ENCODE data around the gene RAB3IL1.

RAB3IL1 gene

DNA sequence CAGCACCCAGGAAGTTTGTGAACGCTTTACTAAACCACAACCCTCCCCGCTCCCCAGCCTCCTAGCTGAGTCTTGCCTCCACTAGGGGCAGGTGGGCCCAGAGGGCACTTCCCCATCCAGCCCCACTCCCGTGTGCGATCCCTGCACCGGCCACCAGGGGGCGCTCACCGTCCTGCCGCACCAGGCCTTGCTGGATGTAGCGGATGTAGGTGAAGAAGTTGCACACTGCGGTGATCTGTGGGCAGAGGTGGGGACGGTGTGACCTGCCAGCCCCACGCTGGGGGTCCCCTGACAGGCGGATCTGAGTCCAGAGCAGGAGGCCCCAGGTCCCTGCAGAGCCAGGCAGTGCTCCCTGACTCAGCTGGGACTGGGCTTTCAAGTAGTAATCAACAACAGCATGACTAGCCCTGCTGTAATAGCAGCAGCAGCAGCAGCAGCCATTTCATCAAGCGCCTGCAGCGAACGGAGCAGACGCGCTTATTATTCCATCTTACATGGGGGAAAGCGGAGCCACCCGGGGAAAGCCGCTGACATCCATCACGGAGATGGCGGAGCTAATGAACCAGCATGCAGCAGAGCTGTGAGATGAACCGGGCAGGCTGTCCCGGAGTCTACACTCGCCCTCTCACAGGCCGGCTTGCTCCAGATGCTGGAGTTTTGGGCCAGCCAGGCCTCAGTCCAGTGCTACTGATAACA, 18.1 kb downstream of the RAB3IL1 start:
- Histone ChIP-seq H3K27ac (ENCODE audit: low read length) (no peak overlapping the region), H3K9me3 (ENCODE audit: control insufficient read depth in 1 of 2, low read length in 2 of 2) (no peaks in the 10 kb centered on the region), H3K36me3 (ENCODE audit: control insufficient read depth in 1 of 2, insufficient read depth in 2 of 2, low read length in 2 of 2) (peaks cover 0 to 19% of the 10 kb centered on the region in 2 donors), H3K4me1 (ENCODE audit: control insufficient read depth in 1 of 2, insufficient read depth in 2 of 2, low read length in 2 of 2) (peaks cover 0 to 13% of the 10 kb centered on the region in 2 donors), H3K27me3 (ENCODE audit: low read depth, low read length) (no peaks in the 10 kb centered on the region), H3K4me3 (ENCODE audit: low read depth in 1 of 2, low read length in 2 of 2) (no peak overlapping the region)

- Histone ChIP-seq H3K9me3 (ENCODE audit: control insufficient read depth in 1 of 2, low read length in 2 of 2) (no peaks in the 10 kb centered on the region), H3K27me3 (ENCODE audit: low read depth, low read length) (no peaks in the 10 kb centered on the region), H3K27ac (ENCODE audit: low read length) (no peak overlapping the region), H3K36me3 (ENCODE audit: control insufficient read depth in 1 of 2, insufficient read depth in 2 of 2, low read length in 2 of 2) (peaks cover 0 to 12% of the 10 kb centered on the region in 2 donors), H3K4me3 (ENCODE audit: low read depth in 1 of 2, low read length in 2 of 2) (no peak overlapping the region), H3K4me1 (ENCODE audit: control insufficient read depth in 1 of 2, insufficient read depth in 2 of 2, low read length in 2 of 2) (peaks cover 0 to 13% of the 10 kb centered on the region in 2 donors)
These were observed 19.2 kb downstream of the RAB3IL1 start for GRCh38 chr11:61898247-61898582.

DNA sequence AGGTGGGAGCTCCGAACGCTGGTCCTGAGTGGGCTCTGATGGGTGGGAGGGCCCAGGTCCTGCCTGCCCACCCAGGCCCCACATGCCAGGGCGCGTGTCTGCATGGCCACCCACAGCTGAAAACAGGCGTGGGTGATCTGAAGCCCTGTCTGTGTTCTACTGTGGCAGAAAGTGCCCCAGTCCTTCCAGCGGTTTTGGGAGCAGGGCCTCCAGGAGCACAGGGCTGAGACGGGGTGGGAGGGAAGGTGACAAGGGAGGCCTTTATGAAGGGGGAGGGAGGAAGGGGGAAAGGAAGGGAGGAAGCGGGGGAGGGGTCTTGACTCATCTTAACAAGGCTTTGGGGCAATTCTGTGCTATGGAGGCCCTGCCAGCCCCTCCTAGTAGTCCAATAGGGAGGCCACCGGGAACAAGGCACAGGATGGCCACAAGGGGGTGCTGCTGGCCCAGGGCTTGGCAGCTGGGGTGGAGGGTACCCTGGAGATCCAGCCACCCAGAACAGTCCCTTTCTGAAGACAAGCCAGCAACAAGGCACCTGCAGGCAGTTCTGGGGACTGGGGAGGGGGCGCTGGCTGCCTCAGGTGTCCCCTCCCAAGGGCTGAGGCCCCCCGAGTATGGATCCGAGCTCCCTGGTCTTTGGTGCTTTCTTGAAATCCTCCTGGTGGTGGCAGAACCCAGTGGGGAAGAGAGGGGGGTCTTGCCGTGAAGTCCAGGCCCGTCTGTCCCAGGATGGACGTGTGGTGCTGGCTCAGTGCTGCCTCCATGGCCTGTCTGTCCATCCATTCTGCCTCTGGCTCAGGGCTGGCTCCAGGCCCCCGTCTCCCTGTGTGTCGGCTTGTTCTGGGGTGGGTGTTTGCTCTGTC, 19.7 kb downstream of the RAB3IL1 start:
- peaks cover 0 to 8% of the 10 kb centered on the region in 2 donors for H3K36me3 ChIP-seq (ENCODE audit: control insufficient read depth in 1 of 2, insufficient read depth in 2 of 2, low read length in 2 of 2)
- no peak overlapping the region for H3K4me3 ChIP-seq (ENCODE audit: low read depth in 1 of 2, low read length in 2 of 2)
- H3K9me3 ChIP-seq (ENCODE audit: control insufficient read depth in 1 of 2, low read length in 2 of 2) = no peaks in the 10 kb centered on the region
- no peak overlapping the region for H3K27ac ChIP-seq (ENCODE audit: low read length)
- H3K27me3 ChIP-seq (ENCODE audit: low read depth, low read length) = no peaks in the 10 kb centered on the region
- peaks cover 0 to 13% of the 10 kb centered on the region in 2 donors for H3K4me1 ChIP-seq (ENCODE audit: control insufficient read depth in 1 of 2, insufficient read depth in 2 of 2, low read length in 2 of 2)

DNA sequence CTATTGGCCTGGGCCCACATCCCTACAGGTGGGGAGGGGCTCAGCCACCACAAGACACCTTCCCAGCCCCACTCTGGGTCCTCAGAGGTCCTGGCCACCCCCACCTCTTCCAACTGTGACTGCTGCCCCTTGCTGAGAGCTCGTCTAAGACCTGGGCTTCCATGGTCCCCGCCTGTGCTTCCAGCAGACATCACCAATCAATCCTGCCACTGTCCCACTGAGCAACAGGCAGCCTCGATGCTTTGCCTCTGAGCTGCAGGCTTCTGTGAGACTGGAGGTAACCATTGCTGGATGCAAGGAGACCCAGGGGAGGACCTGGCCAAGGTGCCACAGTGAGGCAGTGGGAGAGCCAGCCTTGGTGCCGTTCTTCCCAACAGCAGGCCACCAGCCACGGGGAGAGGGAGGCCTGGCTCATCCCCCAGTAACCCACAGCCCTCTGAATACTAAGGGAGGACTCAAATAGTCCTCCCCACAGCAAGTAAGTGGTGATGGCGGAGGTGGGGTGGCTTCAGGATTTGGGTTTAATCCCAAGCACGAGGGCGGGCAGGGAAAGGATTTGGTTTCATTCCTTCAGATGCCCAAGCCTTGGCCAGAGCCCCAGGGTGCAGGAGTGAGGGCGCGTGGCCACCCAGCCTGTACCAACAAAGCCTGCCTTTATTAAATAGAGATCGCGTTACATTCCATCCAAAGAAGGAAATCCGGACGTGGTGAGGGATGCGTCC, 20.5 kb downstream of the RAB3IL1 start:
- no peak overlapping the region for H3K4me3 ChIP-seq (ENCODE audit: low read depth in 1 of 2, low read length in 2 of 2)
- H3K9me3 ChIP-seq (ENCODE audit: control insufficient read depth in 1 of 2, low read length in 2 of 2) = no peaks in the 10 kb centered on the region
- H3K27ac ChIP-seq (ENCODE audit: low read length) = no peak overlapping the region
- H3K36me3 ChIP-seq (ENCODE audit: control insufficient read depth in 1 of 2, insufficient read depth in 2 of 2, low read length in 2 of 2) = peaks cover 0 to 3% of the 10 kb centered on the region in 2 donors
- H3K4me1 ChIP-seq (ENCODE audit: control insufficient read depth in 1 of 2, insufficient read depth in 2 of 2, low read length in 2 of 2) = peaks cover 0 to 13% of the 10 kb centered on the region in 2 donors
- no peaks in the 10 kb centered on the region for H3K27me3 ChIP-seq (ENCODE audit: low read depth, low read length)

DNA sequence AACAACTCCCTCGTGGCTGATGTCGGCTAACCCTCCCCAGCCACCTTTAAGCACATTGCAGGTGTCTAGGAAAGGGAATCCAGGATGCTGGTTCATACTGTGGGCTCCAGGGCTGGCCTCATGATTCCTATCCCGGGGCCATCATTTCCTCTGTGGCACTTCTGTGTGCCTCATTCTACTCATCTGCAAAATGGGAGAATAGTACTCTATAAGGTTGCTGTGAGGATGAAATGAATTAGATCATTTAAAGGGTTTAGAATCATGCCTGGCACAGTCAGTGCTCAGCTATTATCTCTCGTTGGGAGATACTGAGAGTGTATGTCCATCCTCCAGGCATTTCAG, 21.7 kb downstream of the RAB3IL1 start:
- no peak overlapping the region for H3K4me3 ChIP-seq (ENCODE audit: low read depth in 1 of 2, low read length in 2 of 2)
- H3K27ac ChIP-seq (ENCODE audit: low read length) = no peak overlapping the region
- H3K4me1 ChIP-seq (ENCODE audit: control insufficient read depth in 1 of 2, insufficient read depth in 2 of 2, low read length in 2 of 2) = peaks cover 0 to 16% of the 10 kb centered on the region in 2 donors
- H3K9me3 ChIP-seq (ENCODE audit: control insufficient read depth in 1 of 2, low read length in 2 of 2) = no peaks in the 10 kb centered on the region
- no peaks in the 10 kb centered on the region for H3K36me3 ChIP-seq (ENCODE audit: control insufficient read depth in 1 of 2, insufficient read depth in 2 of 2, low read length in 2 of 2)
- H3K27me3 ChIP-seq (ENCODE audit: low read depth, low read length) = no peaks in the 10 kb centered on the region

DNA sequence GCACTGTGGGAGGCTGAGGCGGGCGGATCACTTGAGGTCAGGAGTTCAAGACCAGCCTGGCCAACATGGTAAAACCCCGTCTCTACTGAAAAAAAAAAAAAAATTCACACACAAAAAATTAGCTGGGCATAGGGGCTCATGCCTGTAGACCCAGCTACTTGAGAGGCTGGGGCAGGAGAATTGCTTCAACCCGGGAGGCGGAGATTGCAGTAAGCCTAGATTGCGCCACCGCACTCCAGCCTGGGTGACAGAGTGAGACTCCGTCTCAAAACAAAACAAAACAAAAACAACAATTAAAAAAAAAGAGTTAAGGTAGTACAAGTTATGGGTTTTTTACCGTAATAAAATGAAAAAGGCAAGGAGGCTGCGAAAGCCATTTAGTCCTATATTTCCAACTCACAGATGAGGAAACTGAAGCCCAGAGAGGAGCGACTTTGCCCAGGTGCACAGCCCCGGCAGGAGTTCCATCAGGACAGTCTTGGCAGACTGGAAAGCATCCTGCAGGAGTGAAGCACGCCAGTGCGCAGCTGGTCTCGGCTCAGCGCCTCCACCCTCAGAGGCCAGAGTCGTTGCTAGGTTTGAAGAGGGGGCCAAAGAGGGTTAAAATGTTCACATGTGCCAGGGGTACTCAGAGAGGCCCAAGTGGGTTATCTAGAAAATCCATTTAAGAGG, 22.2 kb downstream of the RAB3IL1 start:
- Histone ChIP-seq H3K4me3 (ENCODE audit: low read depth in 1 of 2, low read length in 2 of 2) (no peak overlapping the region), H3K27me3 (ENCODE audit: low read depth, low read length) (no peaks in the 10 kb centered on the region), H3K9me3 (ENCODE audit: control insufficient read depth in 1 of 2, low read length in 2 of 2) (no peaks in the 10 kb centered on the region), H3K36me3 (ENCODE audit: control insufficient read depth in 1 of 2, insufficient read depth in 2 of 2, low read length in 2 of 2) (no peaks in the 10 kb centered on the region), H3K4me1 (ENCODE audit: control insufficient read depth in 1 of 2, insufficient read depth in 2 of 2, low read length in 2 of 2) (peaks cover 0 to 21% of the 10 kb centered on the region in 2 donors), H3K27ac (ENCODE audit: low read length) (no peak overlapping the region)

- Histone ChIP-seq H3K27ac (ENCODE audit: low read length) (no peak overlapping the region), H3K9me3 (ENCODE audit: control insufficient read depth in 1 of 2, low read length in 2 of 2) (no peaks in the 10 kb centered on the region), H3K4me3 (ENCODE audit: low read depth in 1 of 2, low read length in 2 of 2) (no peak overlapping the region), H3K27me3 (ENCODE audit: low read depth, low read length) (no peaks in the 10 kb centered on the region), H3K4me1 (ENCODE audit: control insufficient read depth in 1 of 2, insufficient read depth in 2 of 2, low read length in 2 of 2) (peaks cover 0 to 20% of the 10 kb centered on the region in 2 donors), H3K36me3 (ENCODE audit: control insufficient read depth in 1 of 2, insufficient read depth in 2 of 2, low read length in 2 of 2) (no peaks in the 10 kb centered on the region)
These were observed 23.4 kb downstream of the RAB3IL1 start for GRCh38 chr11:61893981-61894380.

GRCh38 chr11:61892085-61892370, 25.3 kb downstream of the RAB3IL1 start:
- no peak overlapping the region for H3K27ac ChIP-seq (ENCODE audit: low read length)
- peak overlapping the region in 1 of 2 donors; percentile 66 for H3K4me3 ChIP-seq (ENCODE audit: low read depth in 1 of 2, low read length in 2 of 2)
- no peaks in the 10 kb centered on the region for H3K27me3 ChIP-seq (ENCODE audit: low read depth, low read length)
- peaks cover 0 to 21% of the 10 kb centered on the region in 2 donors for H3K4me1 ChIP-seq (ENCODE audit: control insufficient read depth in 1 of 2, insufficient read depth in 2 of 2, low read length in 2 of 2)
- no peaks in the 10 kb centered on the region for H3K36me3 ChIP-seq (ENCODE audit: control insufficient read depth in 1 of 2, insufficient read depth in 2 of 2, low read length in 2 of 2)
- no peaks in the 10 kb centered on the region for H3K9me3 ChIP-seq (ENCODE audit: control insufficient read depth in 1 of 2, low read length in 2 of 2)

DNA sequence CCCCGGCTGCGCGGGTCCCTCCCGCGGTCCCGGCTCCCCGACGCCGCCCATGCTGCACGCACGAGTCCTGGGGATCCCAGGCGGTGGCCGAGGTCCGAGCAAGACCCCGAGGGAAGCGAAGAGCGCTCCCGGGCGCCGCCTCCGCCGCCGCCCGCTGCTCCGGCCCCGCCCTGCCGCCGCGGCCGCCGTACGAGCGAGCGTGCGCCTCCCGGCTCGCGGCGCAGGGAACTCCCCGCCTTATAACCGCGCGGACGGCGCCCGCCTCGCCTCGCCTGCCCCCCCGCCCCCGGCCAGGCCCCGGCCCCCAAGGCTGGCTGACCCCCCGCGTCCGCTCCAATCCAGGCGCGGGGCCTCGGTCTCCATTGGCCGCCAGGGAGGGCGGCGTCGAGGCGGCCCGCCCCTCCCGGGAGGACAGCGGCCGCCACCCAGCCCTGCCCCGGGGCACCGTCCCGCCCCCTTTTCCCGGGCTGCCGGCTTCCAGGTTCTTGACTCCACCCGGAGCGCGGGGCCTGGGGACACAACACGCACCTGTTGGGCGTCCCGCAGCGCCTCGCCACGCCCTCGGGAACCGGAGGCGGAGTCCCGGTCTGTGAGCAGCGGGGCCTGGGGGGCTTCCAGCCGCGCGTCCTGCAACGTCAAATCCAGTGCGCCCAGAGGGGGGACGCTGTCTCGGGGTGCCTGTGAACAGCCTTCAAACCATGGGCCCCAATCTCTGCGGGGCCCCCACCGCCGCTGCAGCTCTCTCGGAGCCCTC, 25.9 kb downstream of the RAB3IL1 start, which contains the start of gene FADS3:
Gene FADS3 (minus strand): TSS at position 215 of the 754 bp plus-strand sequence. CDS start 164 bp downstream, at position 51.
- Histone ChIP-seq H3K36me3 (ENCODE audit: control insufficient read depth in 1 of 2, insufficient read depth in 2 of 2, low read length in 2 of 2) (no peaks in the 10 kb centered on the region), H3K4me1 (ENCODE audit: control insufficient read depth in 1 of 2, insufficient read depth in 2 of 2, low read length in 2 of 2) (peaks cover 0 to 21% of the 10 kb centered on the region in 2 donors), H3K27me3 (ENCODE audit: low read depth, low read length) (no peaks in the 10 kb centered on the region), H3K4me3 (ENCODE audit: low read depth in 1 of 2, low read length in 2 of 2) (peak within 1 kb of the TSS; percentile 76 to 79), H3K27ac (ENCODE audit: low read length) (peak within 1 kb of the TSS; percentile 8), H3K9me3 (ENCODE audit: control insufficient read depth in 1 of 2, low read length in 2 of 2) (no peaks in the 10 kb centered on the region)

- Histone ChIP-seq H3K36me3 (ENCODE audit: control insufficient read depth in 1 of 2, insufficient read depth in 2 of 2, low read length in 2 of 2) (no peaks in the 10 kb centered on the region), H3K4me1 (ENCODE audit: control insufficient read depth in 1 of 2, insufficient read depth in 2 of 2, low read length in 2 of 2) (peaks cover 0 to 21% of the 10 kb centered on the region in 2 donors), H3K27me3 (ENCODE audit: low read depth, low read length) (no peaks in the 10 kb centered on the region), H3K9me3 (ENCODE audit: control insufficient read depth in 1 of 2, low read length in 2 of 2) (no peaks in the 10 kb centered on the region), H3K4me3 (ENCODE audit: low read depth in 1 of 2, low read length in 2 of 2) (peak overlapping the region; percentile 76 to 79), H3K27ac (ENCODE audit: low read length) (peak overlapping the region; percentile 8)
These were observed 26.6 kb downstream of the RAB3IL1 start for GRCh38 chr11:61890529-61891330.
